ENCODE data around the gene DSC1.
"Not testable (repeated sequence)": the region's sequence is repeated elsewhere in the genome, so short reads cannot be mapped to it uniquely, and the experiment has no call there.

The DSC1 gene

GRCh38 chr18:31162825-31163435 is at the start of gene DSC1:
Gene DSC1 (minus strand): TSS chr18:31162856. CDS start chr18:31162594, 262 bp downstream.
- no peak for DNase-seq

- no peak for DNase-seq
Measured at GRCh38 chr18:31211047-31211446, 48.4 kb upstream of the DSC1 start.

- no peak for DNase-seq
Measured at GRCh38 chr18:31209041-31209440, 46.4 kb upstream of the DSC1 start.

GRCh38 chr18:31207391-31207790 is 44.7 kb upstream of the DSC1 start:
- no peak for DNase-seq

- DNase-seq: no peak
Measured at GRCh38 chr18:31206787-31207381, 44.2 kb upstream of the DSC1 start.

- no peak for DNase-seq
Measured at GRCh38 chr18:31206071-31206470, 43.4 kb upstream of the DSC1 start.

GRCh38 chr18:31205273-31205672 is 42.6 kb upstream of the DSC1 start:
- no peak for DNase-seq

- no peak for DNase-seq
Measured at GRCh38 chr18:31204833-31205232, 42.2 kb upstream of the DSC1 start.

- no peak for DNase-seq
Measured at GRCh38 chr18:31204166-31204565, 41.5 kb upstream of the DSC1 start.

GRCh38 chr18:31203794-31204148 is 41.1 kb upstream of the DSC1 start:
- DNase-seq: no peak

GRCh38 chr18:31203096-31203793 is 40.6 kb upstream of the DSC1 start:
- DNase-seq: no peak

GRCh38 chr18:31199190-31199769 is 36.6 kb upstream of the DSC1 start:
- DNase-seq: no peak

- DNase-seq: no peak
Measured at GRCh38 chr18:31197676-31198075, 35.0 kb upstream of the DSC1 start.

- DNase-seq: no peak
Measured at GRCh38 chr18:31195063-31195462, 32.4 kb upstream of the DSC1 start.

- no peak for DNase-seq
Measured at GRCh38 chr18:31192086-31192776, 29.6 kb upstream of the DSC1 start.

- DNase-seq: no peak
Measured at GRCh38 chr18:31190919-31191318, 28.3 kb upstream of the DSC1 start.

GRCh38 chr18:31189757-31190156 is 27.1 kb upstream of the DSC1 start:
- no peak for DNase-seq

- DNase-seq: no peak
Measured at GRCh38 chr18:31185186-31185950, 22.7 kb upstream of the DSC1 start.

GRCh38 chr18:31183302-31183701 is 20.6 kb upstream of the DSC1 start:
- no peak for DNase-seq

GRCh38 chr18:31177369-31177768 is 14.7 kb upstream of the DSC1 start:
- not testable (repeated sequence) for DNase-seq

- no peak for DNase-seq
Measured at GRCh38 chr18:31176531-31176930, 13.9 kb upstream of the DSC1 start.

GRCh38 chr18:31171144-31171839 is 8.6 kb upstream of the DSC1 start:
- no peak for DNase-seq
